OCI-LY3 (cell line): ENCODE results near the gene NXPH4.

ENCODE experiments used
- CTCF ChIP-seq: fragments of 200-600, 300-600 bp; sonication (generic); IDR thresholded peaks from 2 replicates; pipeline ENCODE4 v1.5.1; 2014; ENCODE audit warnings: antibody characterized with exemption, low read length, low read depth
- EZH2phosphoT487 ChIP-seq: fragments of 200-600 bp; shearing (Covaris generic); IDR thresholded peaks from 2 replicates; pipeline ENCODE4 v1.6.1; 2018; ENCODE audit warnings: antibody characterized with exemption, mixed run types, low read depth

GRCh38 chr12:57182918-57183575 is 33.5 kb upstream of the NXPH4 start:
- TF ChIP-seq CTCF (peak; percentile 87), EZH2phosphoT487 (no peak)
